HTERT RPE-1 (cell line): ENCODE data around the gene IGFBP7.

Experiments used
- in situ Hi-C: fragments of 300-500 bp; cut with MboI; formaldehyde crosslinking; loops from 4 replicates; pipeline ENCODE4 v1.14.3; 2020; ENCODE audit warnings: low sequenced_read_pairs

Gene IGFBP7

GRCh38 chr4:57109847-57110639, at the start of gene IGFBP7:
TSS of gene IGFBP7 (minus strand) at chr4:57110385. CDS start at chr4:57110351, 34 bp downstream.
- in situ Hi-C loops = no loop called here

GRCh38 chr4:57159866-57160265, 49.7 kb upstream of the IGFBP7 start:
- in situ Hi-C loops = no loop called here

- in situ Hi-C loops = no loop called here
These were observed 48.6 kb upstream of the IGFBP7 start for GRCh38 chr4:57158762-57159161.

- in situ Hi-C loops = no loop called here
These were observed 48.0 kb upstream of the IGFBP7 start for GRCh38 chr4:57158221-57158620.

- in situ Hi-C loops = no loop called here
These were observed 47.5 kb upstream of the IGFBP7 start for GRCh38 chr4:57157596-57158137.

GRCh38 chr4:57156242-57156990, 46.2 kb upstream of the IGFBP7 start:
- in situ Hi-C loops = no loop called here

GRCh38 chr4:57154926-57155325, 44.7 kb upstream of the IGFBP7 start:
- in situ Hi-C loops = no loop called here

GRCh38 chr4:57154191-57154590, 44.0 kb upstream of the IGFBP7 start:
- in situ Hi-C loops = no loop called here

- in situ Hi-C loops = no loop called here
These were observed 43.0 kb upstream of the IGFBP7 start for GRCh38 chr4:57153207-57153606.

GRCh38 chr4:57151481-57151880, 41.3 kb upstream of the IGFBP7 start:
- in situ Hi-C loops = no loop called here

- in situ Hi-C loops = no loop called here
These were observed 39.6 kb upstream of the IGFBP7 start for GRCh38 chr4:57149833-57150232.

- in situ Hi-C loops = no loop called here
These were observed 38.8 kb upstream of the IGFBP7 start for GRCh38 chr4:57148831-57149505.

- in situ Hi-C loops = no loop called here
These were observed 38.0 kb upstream of the IGFBP7 start for GRCh38 chr4:57148177-57148576.

GRCh38 chr4:57147335-57148060, 37.3 kb upstream of the IGFBP7 start:
- in situ Hi-C loops = no loop called here

- in situ Hi-C loops = no loop called here
These were observed 36.3 kb upstream of the IGFBP7 start for GRCh38 chr4:57146444-57146843.

GRCh38 chr4:57144466-57144865, 34.3 kb upstream of the IGFBP7 start:
- in situ Hi-C loops = no loop called here

GRCh38 chr4:57139783-57140182, 29.6 kb upstream of the IGFBP7 start:
- in situ Hi-C loops = no loop called here

- in situ Hi-C loops = no loop called here
These were observed 27.1 kb upstream of the IGFBP7 start for GRCh38 chr4:57137261-57137660.

GRCh38 chr4:57136281-57136680, 26.1 kb upstream of the IGFBP7 start:
- in situ Hi-C loops = no loop called here

GRCh38 chr4:57132743-57133137, 22.6 kb upstream of the IGFBP7 start:
- in situ Hi-C loops = no loop called here
